A549 (cell line): ENCODE measurements around the gene TMEM121B. TPM values are rescaled to one million over a fixed set of nuclear protein-coding genes. Genes with fewer than 3 reads are reported as not detected.

Experiments used
- ATAC-seq, 2 experiments: fragments of 200-7000 bp in 1 of 2; fragments of >200 bp in 1 of 2; cut with Nextera tagmentation in 1 of 2; cut with Tn5 transposase in 1 of 2; 3 replicates each; pipeline versions ENCODE4 v1.8.0 to v1.9.1; 2018 to 2020; ENCODE audit warnings: mild to moderate bottlenecking in 1 of 2, moderate library complexity in 1 of 2
- CTCF ChIA-PET: fragments of 300-600 bp; sonication (Branson Sonifier 250); formaldehyde crosslinking; extraction: SDS; loops from one replicate; lab custom pipeline; 2021; ENCODE audit warnings: antibody characterized with exemption, inconsistent platforms; lab: Yijun Ruan, JAX
- POLR2A ChIA-PET: fragments of 350-600 bp; formaldehyde crosslinking; extraction: SDS; loops from one replicate; lab custom pipeline; 2021; ENCODE audit warnings: antibody characterized with exemption, inconsistent platforms; lab: Yijun Ruan, JAX
- DNase-seq, 2 experiments: peaks; one replicate each; pipeline versions ENCODE4 v3.0.0 to v3.0.0-alpha.2; 2011 to 2016; ENCODE audit warnings: low read depth in 1 of 2, low spot score in 1 of 2
- FAIRE-seq: peaks from 2 replicates; lab custom pipeline; 2011; peaks lifted over from hg19 to GRCh38; lab: Jason Lieb, UNC
- H3K27ac ChIP-seq, 2 experiments: fragments of >200 bp; sonication (Bioruptor Twin); formaldehyde crosslinking; 3 replicates each; pipeline ENCODE4 v1.5.1; 2016 to 2017
- H3K4me1 ChIP-seq: fragments of >200 bp; sonication (Bioruptor Twin); formaldehyde crosslinking; 3 replicates; pipeline ENCODE4 v1.6.1; 2016
- H3K4me2 ChIP-seq: fragments of >200 bp; sonication (Bioruptor Twin); formaldehyde crosslinking; 3 replicates; pipeline ENCODE4 v1.6.1; 2016
- H3K4me3 ChIP-seq: fragments of >200 bp; sonication (Bioruptor Twin); formaldehyde crosslinking; 3 replicates; pipeline ENCODE4 v1.5.1; 2016
- H3K9me3 ChIP-seq: fragments of >200 bp; sonication (Bioruptor Twin); formaldehyde crosslinking; 3 replicates; pipeline ENCODE4 v1.6.1; 2016
- CEBPB ChIP-seq, 2 experiments: fragments of >200 bp in 1 of 2; sonication (Bioruptor Twin) in 1 of 2; formaldehyde crosslinking in 1 of 2; IDR thresholded peaks; 2 replicates each; pipeline ENCODE4 v1.6.1; 2012 to 2016
- ESRRA ChIP-seq: fragments of 150-350 bp; IDR thresholded peaks from 2 replicates; pipeline ENCODE4 v1.6.1; 2014; ENCODE audit warnings: mild to moderate bottlenecking, low read length, borderline replicate concordance
- FOSL2 ChIP-seq, 2 experiments: fragments of 450-650 bp in 1 of 2; fragments of >200 bp in 1 of 2; sonication (Bioruptor Twin) in 1 of 2; formaldehyde crosslinking; IDR thresholded peaks; 2 replicates each; pipeline versions ENCODE4 v1.5.0 to v1.6.1; 2016 to 2020; ENCODE audit warnings: mild to moderate bottlenecking in 1 of 2, moderate library complexity in 1 of 2
- HEYL ChIP-seq: fragments of 250-450 bp; sonication (Bioruptor Pico); IDR thresholded peaks from 2 replicates; pipeline ENCODE4 v1.8.0; 2021; ENCODE audit warnings: mild to moderate bottlenecking, moderate library complexity
- HOXA7 ChIP-seq: fragments of 250-450 bp; sonication (Bioruptor Pico); IDR thresholded peaks from 2 replicates; pipeline ENCODE4 v1.5.0; 2020; ENCODE audit warnings: mild to moderate bottlenecking, moderate library complexity
- HOXB5 ChIP-seq: fragments of 250-450 bp; sonication (Bioruptor Pico); IDR thresholded peaks from 2 replicates; pipeline ENCODE4 v1.5.0; 2020; ENCODE audit warnings: mild to moderate bottlenecking, moderate library complexity
- JUN ChIP-seq, 2 experiments: fragments of >200 bp; sonication (Bioruptor Twin); formaldehyde crosslinking; IDR thresholded peaks; 2 replicates in 1 of 2; 3 replicates in 1 of 2; pipeline ENCODE4 v1.6.1; 2016 to 2017
- KDM1A ChIP-seq: fragments of 200-600 bp; sonication (generic); IDR thresholded peaks from 2 replicates; pipeline ENCODE4 v1.6.1; 2016; ENCODE audit warnings: low read depth, mild to moderate bottlenecking
- KDM5A ChIP-seq: fragments of 200-600 bp; sonication (generic); IDR thresholded peaks from 2 replicates; pipeline ENCODE4 v1.6.1; 2016; ENCODE audit warnings: antibody characterized with exemption, mild to moderate bottlenecking
- MAFK ChIP-seq: fragments of 450-650 bp; IDR thresholded peaks from 2 replicates; pipeline ENCODE4 v1.6.1; 2014; ENCODE audit not compliant: partially characterized antibody
- MYC ChIP-seq: IDR thresholded peaks from 2 replicates; pipeline ENCODE4 v1.6.1; 2012; ENCODE audit warnings: mild to moderate bottlenecking, inconsistent platforms, low read length, improper control_type of control experiment, borderline replicate concordance
- NPAS2 ChIP-seq: fragments of 250-450 bp; sonication (Bioruptor Pico); IDR thresholded peaks from 2 replicates; pipeline ENCODE4 v1.8.0; 2022; ENCODE audit warnings: mild to moderate bottlenecking, moderate library complexity, borderline replicate concordance
- POLR2A ChIP-seq: IDR thresholded peaks from 2 replicates; pipeline ENCODE4 v1.6.1; 2012; ENCODE audit warnings: mild to moderate bottlenecking, low read length
- POLR2AphosphoS2 ChIP-seq: conservative IDR thresholded peaks from 2 replicates; pipeline ENCODE4 v1.6.1; 2012; ENCODE audit warnings: low read length, improper control_type of control experiment, inconsistent platforms
- RAD21 ChIP-seq, 2 experiments: fragments of >200 bp in 1 of 2; sonication (Bioruptor Twin) in 1 of 2; formaldehyde crosslinking in 1 of 2; IDR thresholded peaks in 1 of 2; conservative IDR thresholded peaks in 1 of 2; 2 replicates in 1 of 2; 3 replicates in 1 of 2; pipeline ENCODE4 v1.6.1; 2012 to 2018; ENCODE audit warnings: inconsistent platforms in 1 of 2
- RFX5 ChIP-seq: fragments of 450-650 bp; IDR thresholded peaks from 2 replicates; pipeline ENCODE4 v1.7.1; 2014; ENCODE audit warnings: antibody characterized with exemption, mild to moderate bottlenecking, moderate library complexity
- TFCP2L1 ChIP-seq: fragments of 250-450 bp; sonication (Bioruptor Pico); IDR thresholded peaks from 2 replicates; pipeline ENCODE4 v1.5.0; 2021; ENCODE audit warnings: mild to moderate bottlenecking
- ZC3H11A ChIP-seq: fragments of 450-650 bp; IDR thresholded peaks from 2 replicates; pipeline ENCODE4 v1.6.1; 2014; ENCODE audit warnings: antibody characterized with exemption, mild to moderate bottlenecking
- ZFP36 ChIP-seq: fragments of 450-650 bp; IDR thresholded peaks from 2 replicates; pipeline ENCODE4 v1.6.1; 2014; ENCODE audit warnings: borderline replicate concordance; ENCODE audit not compliant: partially characterized antibody
- WGBS: methylation state at CpG from one replicate; pipeline ENCODE4 v1.1.6; 2017; ENCODE audit errors: missing lambda C conversion rate; 5-methylcytosine and 5-hydroxymethylcytosine counted together
- polyA plus RNA-seq, 4 experiments: library from polyadenylated mRNA; depleted of rRNA in 3 of 4; stranded (reverse); fragments of >200 nt; fragmentation: RNase III in 1 of 4; extraction: RNeasy Plus Mini Kit Qiagen cat#74134 plus additional on column Dnase treatment in 1 of 4; gene quantifications; 2 replicates in 3 of 4; 3 replicates in 1 of 4; pipeline ENCODE4 v1.2.3, GENCODE V29; 2011 to 2017
- TF ChIP-seq, protein P1 (sequence below): fragments of 450-650 bp; IDR thresholded peaks from 2 replicates; pipeline ENCODE4 v1.6.1; 2014; ENCODE audit warnings: antibody characterized with exemption
- TF ChIP-seq, protein P2 (sequence below): fragments of 250-450 bp; sonication (Bioruptor Pico); IDR thresholded peaks from 2 replicates; pipeline ENCODE4 v1.5.0; 2021; ENCODE audit warnings: mild to moderate bottlenecking, moderate library complexity, borderline replicate concordance
- TF ChIP-seq, protein P3 (sequence below): IDR thresholded peaks from 2 replicates; pipeline ENCODE4 v1.6.1; 2012; ENCODE audit warnings: low read depth, borderline replicate concordance
- TF ChIP-seq, protein P4 (sequence below): fragments of 150-350 bp; IDR thresholded peaks from 2 replicates; pipeline ENCODE4 v1.6.1; 2014; ENCODE audit warnings: low read depth, mild to moderate bottlenecking, low read length
- TF ChIP-seq, protein P5 (sequence below): fragments of >200 bp; sonication (Bioruptor Twin); formaldehyde crosslinking; IDR thresholded peaks from 3 replicates; pipeline ENCODE4 v1.6.1; 2016

TMEM121B gene
- polyA plus RNA-seq, 2 of the 4 experiments (the other 2 are of a cell fraction) = 0.03 to 0.08 TPM

DNA sequence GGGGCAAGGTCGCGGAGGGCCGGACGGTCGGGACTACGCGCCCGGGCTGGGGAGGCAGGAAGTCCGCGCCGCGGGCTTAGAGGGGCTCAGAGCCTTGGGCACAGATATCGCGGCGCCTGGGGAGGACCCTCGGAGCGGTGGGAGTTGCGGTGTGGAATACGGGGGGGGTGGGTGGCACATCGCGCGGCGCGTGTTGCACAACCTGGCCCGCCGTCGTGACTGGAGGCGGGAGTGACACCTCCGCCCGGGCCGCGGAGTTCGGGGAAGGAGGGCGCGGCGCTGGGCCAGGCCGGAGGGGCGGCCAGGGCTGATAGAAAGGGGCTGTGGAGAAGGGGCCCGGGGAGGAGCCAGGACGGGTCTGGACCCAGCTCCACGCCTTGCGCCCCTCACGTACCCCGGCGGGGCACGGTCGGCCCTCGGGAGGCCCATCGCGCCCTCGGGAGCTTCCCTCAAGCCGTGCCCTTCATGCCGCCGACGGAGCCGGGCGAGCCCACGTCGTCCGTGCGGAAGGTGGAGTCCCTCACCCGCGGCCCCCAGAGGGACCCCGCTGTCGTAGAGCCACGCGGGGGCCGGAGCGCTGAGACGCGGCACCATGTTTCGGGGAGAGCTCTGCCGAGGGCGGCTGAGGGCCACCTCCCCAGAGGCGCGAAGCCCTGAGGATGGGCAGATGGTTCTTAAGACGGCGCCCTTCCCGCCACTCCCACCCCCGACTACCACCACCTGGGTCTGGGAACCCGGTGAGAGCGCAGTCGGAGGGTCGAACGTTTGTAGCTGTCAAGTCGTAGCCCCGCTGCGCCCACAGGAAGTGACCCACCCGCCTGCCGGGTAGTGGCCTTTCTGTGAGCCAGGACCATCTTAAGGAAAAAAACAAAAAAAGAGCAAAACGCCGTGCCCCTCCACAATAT is 35.6 kb downstream of the TMEM121B start:
- Histone ChIP-seq H3K4me2 (peak overlapping the region; percentile 93), H3K4me1 (peaks cover 3% of the 10 kb centered on the region; the same call in 1 of the 3 replicates), H3K4me3 (peak overlapping the region; percentile 71), H3K9me3 (no peaks in the 10 kb centered on the region), H3K27ac (peak overlapping the region; percentile 84 to 99)
- DNase-seq (no peak), FAIRE-seq (no peak), ATAC-seq (peak; percentile 57 to 61)
- TF ChIP-seq, protein P1, sequence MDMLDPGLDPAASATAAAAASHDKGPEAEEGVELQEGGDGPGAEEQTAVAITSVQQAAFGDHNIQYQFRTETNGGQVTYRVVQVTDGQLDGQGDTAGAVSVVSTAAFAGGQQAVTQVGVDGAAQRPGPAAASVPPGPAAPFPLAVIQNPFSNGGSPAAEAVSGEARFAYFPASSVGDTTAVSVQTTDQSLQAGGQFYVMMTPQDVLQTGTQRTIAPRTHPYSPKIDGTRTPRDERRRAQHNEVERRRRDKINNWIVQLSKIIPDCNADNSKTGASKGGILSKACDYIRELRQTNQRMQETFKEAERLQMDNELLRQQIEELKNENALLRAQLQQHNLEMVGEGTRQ = no peak
- no peak for TF ChIP-seq RAD21 (conservative IDR thresholded peaks at IDR 0.05 in 1 of 2, IDR thresholded peaks at IDR 0.05 in 1 of 2)
- TF ChIP-seq, protein P2, sequence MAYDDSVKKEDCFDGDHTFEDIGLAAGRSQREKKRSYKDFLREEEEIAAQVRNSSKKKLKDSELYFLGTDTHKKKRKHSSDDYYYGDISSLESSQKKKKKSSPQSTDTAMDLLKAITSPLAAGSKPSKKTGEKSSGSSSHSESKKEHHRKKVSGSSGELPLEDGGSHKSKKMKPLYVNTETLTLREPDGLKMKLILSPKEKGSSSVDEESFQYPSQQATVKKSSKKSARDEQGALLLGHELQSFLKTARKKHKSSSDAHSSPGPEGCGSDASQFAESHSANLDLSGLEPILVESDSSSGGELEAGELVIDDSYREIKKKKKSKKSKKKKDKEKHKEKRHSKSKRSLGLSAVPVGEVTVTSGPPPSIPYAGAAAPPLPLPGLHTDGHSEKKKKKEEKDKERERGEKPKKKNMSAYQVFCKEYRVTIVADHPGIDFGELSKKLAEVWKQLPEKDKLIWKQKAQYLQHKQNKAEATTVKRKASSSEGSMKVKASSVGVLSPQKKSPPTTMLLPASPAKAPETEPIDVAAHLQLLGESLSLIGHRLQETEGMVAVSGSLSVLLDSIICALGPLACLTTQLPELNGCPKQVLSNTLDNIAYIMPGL (CRISPR knock-in tag) = no peak
- TF ChIP-seq, protein P3, sequence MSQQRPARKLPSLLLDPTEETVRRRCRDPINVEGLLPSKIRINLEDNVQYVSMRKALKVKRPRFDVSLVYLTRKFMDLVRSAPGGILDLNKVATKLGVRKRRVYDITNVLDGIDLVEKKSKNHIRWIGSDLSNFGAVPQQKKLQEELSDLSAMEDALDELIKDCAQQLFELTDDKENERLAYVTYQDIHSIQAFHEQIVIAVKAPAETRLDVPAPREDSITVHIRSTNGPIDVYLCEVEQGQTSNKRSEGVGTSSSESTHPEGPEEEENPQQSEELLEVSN = no peak; the same call in 1 of the 2 replicates
- TF ChIP-seq ZC3H11A = no peak
- no peak for TF ChIP-seq MAFK
- TF ChIP-seq HOXB5 (CRISPR knock-in tag) = no peak
- no peak for TF ChIP-seq ZFP36
- TF ChIP-seq KDM5A = no peak
- no peak for TF ChIP-seq HEYL
- no peak for TF ChIP-seq FOSL2 (IDR thresholded peaks at IDR 0.05)
- no peak for TF ChIP-seq FOSL2 (CRISPR knock-in tag; IDR thresholded peaks at IDR 0.05)
- TF ChIP-seq, protein P4, sequence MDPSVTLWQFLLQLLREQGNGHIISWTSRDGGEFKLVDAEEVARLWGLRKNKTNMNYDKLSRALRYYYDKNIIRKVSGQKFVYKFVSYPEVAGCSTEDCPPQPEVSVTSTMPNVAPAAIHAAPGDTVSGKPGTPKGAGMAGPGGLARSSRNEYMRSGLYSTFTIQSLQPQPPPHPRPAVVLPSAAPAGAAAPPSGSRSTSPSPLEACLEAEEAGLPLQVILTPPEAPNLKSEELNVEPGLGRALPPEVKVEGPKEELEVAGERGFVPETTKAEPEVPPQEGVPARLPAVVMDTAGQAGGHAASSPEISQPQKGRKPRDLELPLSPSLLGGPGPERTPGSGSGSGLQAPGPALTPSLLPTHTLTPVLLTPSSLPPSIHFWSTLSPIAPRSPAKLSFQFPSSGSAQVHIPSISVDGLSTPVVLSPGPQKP = no peak
- no peak for TF ChIP-seq HOXA7 (CRISPR knock-in tag)
- TF ChIP-seq NPAS2 = no peak
- TF ChIP-seq MYC = no peak
- TF ChIP-seq POLR2A = no peak
- CTCF ChIA-PET = interaction anchor here (0.5 to 3.7 kb wide), 3 partner anchors 78 to 416 kb away, joined by 3 to 11 read pairs (median 4); no protein-coding TSS in a partner anchor
- POLR2A ChIA-PET = no interaction called here
- WGBS = 46% methylated on average over 22 of the region's 92 CpGs

DNA sequence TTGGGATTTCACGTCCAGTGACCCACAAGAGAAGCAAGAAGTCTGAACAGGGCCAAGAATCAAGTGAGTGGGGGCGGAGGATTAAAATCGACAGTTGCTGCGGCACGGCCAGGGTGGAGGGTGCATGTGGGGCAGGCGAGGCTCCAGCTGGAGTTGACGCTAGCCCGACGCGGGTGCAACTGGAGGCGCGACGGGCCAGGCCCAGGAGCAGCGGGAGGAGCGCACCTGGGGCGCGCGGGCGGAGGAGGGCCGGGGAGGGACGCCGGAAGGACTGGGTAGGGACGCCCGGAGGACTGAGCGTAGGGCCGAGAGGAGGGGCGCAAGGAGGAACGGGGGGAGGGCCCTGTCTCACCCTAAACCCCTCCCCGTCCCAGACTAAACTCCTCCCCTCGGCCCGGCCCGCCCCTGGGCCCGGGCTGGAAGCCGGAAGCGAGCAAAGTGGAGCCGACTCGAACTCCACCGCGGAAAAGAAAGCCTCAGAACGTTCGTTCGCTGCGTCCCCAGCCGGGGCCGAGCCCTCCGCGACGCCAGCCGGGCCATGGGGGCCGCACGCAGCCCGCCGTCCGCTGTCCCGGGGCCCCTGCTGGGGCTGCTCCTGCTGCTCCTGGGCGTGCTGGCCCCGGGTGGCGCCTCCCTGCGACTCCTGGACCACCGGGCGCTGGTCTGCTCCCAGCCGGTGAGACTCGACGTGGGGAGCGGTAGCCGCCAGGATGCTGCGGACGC is 36.4 kb downstream of the TMEM121B start, which contains the start of gene IL17RA:
Gene IL17RA (plus strand): TSS at position 447 of the 723 bp plus-strand sequence. CDS start 92 bp downstream, at position 539.
- H3K27ac ChIP-seq = peak within 1 kb of the TSS; percentile 84 to 99
- H3K4me3 ChIP-seq = peak within 1 kb of the TSS; percentile 71
- DNase-seq (peak; percentile 26 to 81), FAIRE-seq (no peak), ATAC-seq (peak; percentile 96 to 99)
- WGBS = 9% methylated on average over 9 of the region's 68 CpGs
- POLR2A ChIA-PET = no interaction called here
- CTCF ChIA-PET = interaction anchor here (1.9 to 3.7 kb wide), 2 partner anchors 11 to 87 kb away, joined by 6 to 11 read pairs; no protein-coding TSS in a partner anchor
- peaks cover 3% of the 10 kb centered on the region; the same call in 1 of the 3 replicates for H3K4me1 ChIP-seq
- no peaks in the 10 kb centered on the region for H3K9me3 ChIP-seq
- peak within 1 kb of the TSS; percentile 93 for H3K4me2 ChIP-seq
- TF ChIP-seq, protein P4 = no peak
- TF ChIP-seq, protein P5, sequence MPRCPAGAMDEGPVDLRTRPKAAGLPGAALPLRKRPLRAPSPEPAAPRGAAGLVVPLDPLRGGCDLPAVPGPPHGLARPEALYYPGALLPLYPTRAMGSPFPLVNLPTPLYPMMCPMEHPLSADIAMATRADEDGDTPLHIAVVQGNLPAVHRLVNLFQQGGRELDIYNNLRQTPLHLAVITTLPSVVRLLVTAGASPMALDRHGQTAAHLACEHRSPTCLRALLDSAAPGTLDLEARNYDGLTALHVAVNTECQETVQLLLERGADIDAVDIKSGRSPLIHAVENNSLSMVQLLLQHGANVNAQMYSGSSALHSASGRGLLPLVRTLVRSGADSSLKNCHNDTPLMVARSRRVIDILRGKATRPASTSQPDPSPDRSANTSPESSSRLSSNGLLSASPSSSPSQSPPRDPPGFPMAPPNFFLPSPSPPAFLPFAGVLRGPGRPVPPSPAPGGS = peak; percentile 69; the same call in 2 of the 3 replicates
- TF ChIP-seq CEBPB (IDR thresholded peaks at IDR 0.05) = no peak
- no peak for TF ChIP-seq POLR2AphosphoS2
- TF ChIP-seq MAFK = no peak
- TF ChIP-seq POLR2A = peak; percentile 56
- TF ChIP-seq KDM1A = no peak
- TF ChIP-seq TFCP2L1 (CRISPR knock-in tag) = no peak
- TF ChIP-seq RFX5 = no peak
- TF ChIP-seq JUN (IDR thresholded peaks at IDR 0.05) = peak in 1 of 2 experiments; percentile 28; a peak in 1 of 5 replicates
- no peak for TF ChIP-seq HEYL
- TF ChIP-seq, protein P2 (CRISPR knock-in tag) = no peak
- no peak for TF ChIP-seq ESRRA
